PFSK-1 (cell line): ENCODE measurements around the gene C22orf39.

Experiments used
- POLR2AphosphoS5 ChIP-seq: IDR thresholded peaks from 2 replicates; pipeline ENCODE4 v1.6.1; 2012; ENCODE audit warnings: low read depth, mild to moderate bottlenecking, control low read depth, low read length, moderate library complexity
- SIN3A ChIP-seq: IDR thresholded peaks from 2 replicates; pipeline ENCODE4 v1.6.1; 2012; ENCODE audit warnings: mild to moderate bottlenecking, low read length, moderate library complexity, borderline replicate concordance; ENCODE audit not compliant: insufficient read depth
- TAF1 ChIP-seq: IDR thresholded peaks from 2 replicates; pipeline ENCODE4 v1.6.1; 2012; ENCODE audit warnings: low read length, control low read depth, borderline replicate concordance; ENCODE audit not compliant: insufficient read depth
- TF ChIP-seq, protein P1 (sequence below), 2 experiments: IDR thresholded peaks; 2 replicates each; pipeline versions ENCODE4 v1.6.1 to v1.8.0; 2011 to 2012; ENCODE audit warnings: low read depth in 2 of 2, low read length in 2 of 2, control low read depth in 1 of 2, inconsistent platforms in 1 of 2, mild to moderate bottlenecking in 1 of 2, moderate library complexity in 1 of 2; ENCODE audit not compliant: insufficient read depth in 1 of 2

DNA sequence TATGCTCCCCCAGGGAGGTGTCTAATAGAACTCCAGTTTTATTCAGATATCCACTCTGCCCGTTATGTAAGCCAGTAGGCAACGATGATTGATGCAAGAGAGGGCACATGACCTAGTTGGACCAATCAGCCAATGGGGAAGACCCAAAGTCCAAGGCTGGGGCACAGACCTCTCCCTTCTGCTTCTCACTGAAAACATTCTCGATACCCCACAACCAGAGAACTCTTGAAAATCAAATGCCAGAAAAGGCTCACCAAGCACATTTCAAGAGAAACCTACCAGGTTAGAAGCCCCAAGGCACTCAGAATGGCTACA is 23.4 kb downstream of the C22orf39 start:
- TF ChIP-seq, protein P1, sequence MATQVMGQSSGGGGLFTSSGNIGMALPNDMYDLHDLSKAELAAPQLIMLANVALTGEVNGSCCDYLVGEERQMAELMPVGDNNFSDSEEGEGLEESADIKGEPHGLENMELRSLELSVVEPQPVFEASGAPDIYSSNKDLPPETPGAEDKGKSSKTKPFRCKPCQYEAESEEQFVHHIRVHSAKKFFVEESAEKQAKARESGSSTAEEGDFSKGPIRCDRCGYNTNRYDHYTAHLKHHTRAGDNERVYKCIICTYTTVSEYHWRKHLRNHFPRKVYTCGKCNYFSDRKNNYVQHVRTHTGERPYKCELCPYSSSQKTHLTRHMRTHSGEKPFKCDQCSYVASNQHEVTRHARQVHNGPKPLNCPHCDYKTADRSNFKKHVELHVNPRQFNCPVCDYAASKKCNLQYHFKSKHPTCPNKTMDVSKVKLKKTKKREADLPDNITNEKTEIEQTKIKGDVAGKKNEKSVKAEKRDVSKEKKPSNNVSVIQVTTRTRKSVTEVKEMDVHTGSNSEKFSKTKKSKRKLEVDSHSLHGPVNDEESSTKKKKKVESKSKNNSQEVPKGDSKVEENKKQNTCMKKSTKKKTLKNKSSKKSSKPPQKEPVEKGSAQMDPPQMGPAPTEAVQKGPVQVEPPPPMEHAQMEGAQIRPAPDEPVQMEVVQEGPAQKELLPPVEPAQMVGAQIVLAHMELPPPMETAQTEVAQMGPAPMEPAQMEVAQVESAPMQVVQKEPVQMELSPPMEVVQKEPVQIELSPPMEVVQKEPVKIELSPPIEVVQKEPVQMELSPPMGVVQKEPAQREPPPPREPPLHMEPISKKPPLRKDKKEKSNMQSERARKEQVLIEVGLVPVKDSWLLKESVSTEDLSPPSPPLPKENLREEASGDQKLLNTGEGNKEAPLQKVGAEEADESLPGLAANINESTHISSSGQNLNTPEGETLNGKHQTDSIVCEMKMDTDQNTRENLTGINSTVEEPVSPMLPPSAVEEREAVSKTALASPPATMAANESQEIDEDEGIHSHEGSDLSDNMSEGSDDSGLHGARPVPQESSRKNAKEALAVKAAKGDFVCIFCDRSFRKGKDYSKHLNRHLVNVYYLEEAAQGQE (IDR thresholded peaks at IDR 0.05; ENCODE audit: insufficient read depth in 1 of 2, low read depth in 2 of 2, low read length in 2 of 2) = no peak
- TF ChIP-seq POLR2AphosphoS5 (no peak), TAF1 (no peak), SIN3A (no peak)
